GM18517 (cell line): ENCODE results near the gene HERPUD2.
"Not testable (repeated sequence)": the region's sequence is repeated elsewhere in the genome, so short reads cannot be mapped to it uniquely, and the experiment has no call there.

Experiments used
- ATAC-seq: cut with Tn5 transposase; IDR thresholded peaks from one replicate; pipeline ENCODE4 v1.9.1; 2021; ENCODE audit warnings: mild to moderate bottlenecking, moderate library complexity; ENCODE audit not compliant: unreplicated experiment

HERPUD2 gene

DNA sequence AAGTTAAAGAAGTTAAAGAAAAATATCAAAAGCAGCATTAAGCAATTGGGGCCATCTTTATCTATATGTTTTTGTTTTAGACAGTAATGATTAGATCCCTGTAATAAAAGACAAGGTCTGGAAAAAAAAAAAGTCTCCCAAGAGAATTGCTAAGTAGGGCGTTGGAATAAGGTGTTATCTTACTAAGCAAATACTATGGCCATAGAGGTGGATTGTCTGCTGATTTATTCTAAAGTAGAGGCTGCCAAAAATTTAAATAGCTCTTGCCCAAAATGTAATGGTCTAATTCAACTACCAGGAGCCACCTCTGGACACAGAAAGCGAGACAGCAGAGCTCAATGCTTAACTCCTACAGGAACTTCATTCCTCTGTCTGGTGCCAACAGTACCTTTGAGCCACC is 71.6 kb downstream of the HERPUD2 start:
- no peak for ATAC-seq

DNA sequence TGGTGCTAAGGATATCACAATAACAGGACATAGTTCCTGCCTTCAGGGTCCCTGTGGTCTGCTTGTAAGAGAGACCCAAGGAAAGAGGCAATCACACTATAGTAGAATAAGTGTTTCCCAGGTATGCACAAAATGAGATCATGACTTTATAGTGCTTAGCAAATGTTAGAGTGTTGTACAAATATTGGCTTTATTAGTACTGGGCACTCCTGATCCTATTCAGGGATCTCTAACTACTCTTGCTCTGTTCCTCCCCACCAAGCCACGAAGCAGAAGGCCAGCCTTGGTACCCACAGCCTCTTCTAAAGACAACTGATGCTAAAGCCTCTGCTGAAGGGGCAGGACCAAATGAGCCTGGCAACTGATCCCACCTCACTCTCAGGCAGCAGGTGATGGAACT is 75.1 kb downstream of the HERPUD2 start:
- no peak for ATAC-seq

DNA sequence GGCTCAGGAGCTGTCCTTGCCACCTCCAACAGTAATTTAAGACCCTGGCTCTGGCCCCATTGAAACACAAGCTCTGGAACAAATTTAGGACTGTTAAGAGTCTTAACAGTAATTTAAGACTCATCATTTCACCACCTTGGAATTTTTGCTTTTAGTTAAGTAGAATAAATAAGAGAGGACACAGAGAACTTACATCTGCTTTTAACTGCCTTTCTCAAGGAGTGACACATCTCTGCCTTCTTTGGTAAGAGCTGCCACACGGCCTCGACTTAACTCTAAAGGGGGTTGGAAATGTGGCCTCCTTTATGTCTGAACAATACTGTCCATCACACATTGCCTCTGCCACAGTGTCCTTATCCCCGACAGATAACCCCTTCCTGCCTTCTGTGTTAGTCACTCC is 77.9 kb downstream of the HERPUD2 start:
- ATAC-seq = no peak

DNA sequence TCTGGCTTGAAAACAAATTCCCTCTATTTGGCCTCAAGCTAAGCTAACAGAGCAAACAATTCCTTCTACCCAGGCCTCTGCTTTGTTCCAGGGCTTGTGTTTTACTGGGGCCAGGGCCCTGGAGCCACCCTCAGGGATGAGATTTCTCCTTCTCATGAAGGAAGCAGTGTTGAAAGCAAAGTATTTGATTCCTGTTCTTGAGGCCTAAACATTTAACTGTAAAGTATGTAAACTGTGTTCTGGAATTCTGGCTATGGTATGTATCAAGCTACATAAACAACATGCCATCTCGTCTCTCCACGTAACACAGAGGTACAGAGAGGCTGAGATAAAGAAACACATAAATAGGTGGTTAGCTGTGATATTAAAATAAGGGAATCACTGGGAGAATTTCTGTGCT is 81.8 kb downstream of the HERPUD2 start:
- ATAC-seq = no peak

DNA sequence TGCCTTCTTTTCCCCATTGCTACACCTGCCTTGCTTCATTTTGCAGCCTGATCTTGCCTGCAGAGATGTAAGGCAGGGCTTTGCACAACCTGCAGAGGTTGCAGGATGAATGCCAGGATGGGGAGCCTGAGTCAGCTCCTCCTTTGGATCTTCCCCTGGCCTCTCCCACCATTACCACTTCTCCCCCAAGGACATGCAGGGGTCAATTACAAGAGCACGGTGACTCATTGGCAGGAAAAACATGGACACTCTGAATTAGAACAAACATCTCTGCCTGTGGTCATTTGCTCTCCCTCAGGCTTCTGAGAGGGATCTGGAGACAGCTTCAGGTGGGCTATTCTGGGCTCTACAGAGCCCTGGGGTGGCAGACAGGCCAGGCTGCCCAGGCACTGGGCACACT is 89.2 kb downstream of the HERPUD2 start:
- ATAC-seq = no peak

DNA sequence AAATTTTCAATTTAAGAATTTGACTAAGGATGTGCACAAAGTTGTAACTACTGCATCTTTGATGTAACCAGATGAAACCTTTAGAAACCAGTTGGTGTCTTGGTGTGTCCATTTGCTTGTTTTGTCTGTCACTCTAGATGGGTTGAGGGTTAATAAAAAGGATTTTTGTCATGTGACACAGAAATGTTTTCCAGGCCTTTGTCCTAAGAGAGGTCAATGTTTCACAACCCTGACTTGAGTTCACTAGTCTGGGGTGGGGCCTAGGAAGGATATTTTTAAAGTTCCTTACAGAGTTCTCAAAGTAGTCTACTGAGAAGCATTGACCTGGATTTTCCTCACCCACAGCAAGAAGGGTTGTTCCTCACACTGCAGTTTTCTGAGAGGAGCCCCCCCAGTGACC is 90.3 kb downstream of the HERPUD2 start:
- ATAC-seq = no peak

DNA sequence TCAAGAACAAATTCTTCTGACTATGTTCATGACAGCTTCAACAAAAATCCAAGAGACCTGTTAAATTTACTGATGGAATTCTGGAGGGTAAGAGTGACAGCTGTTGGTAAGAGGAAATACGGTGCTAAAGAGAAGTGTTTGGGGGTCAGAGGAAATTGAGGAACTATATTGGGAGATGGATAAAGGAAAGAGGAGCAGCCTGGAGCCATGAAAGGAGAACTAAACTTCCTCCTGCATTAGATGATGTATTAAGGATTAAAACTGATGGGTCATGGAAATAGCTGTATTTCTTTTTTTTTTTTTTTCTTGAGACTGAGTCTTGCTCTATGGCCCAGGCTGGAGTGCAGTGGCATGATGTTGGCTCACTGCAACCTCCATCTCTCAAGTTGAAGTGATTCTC is 95.3 kb downstream of the HERPUD2 start:
- no peak for ATAC-seq

DNA sequence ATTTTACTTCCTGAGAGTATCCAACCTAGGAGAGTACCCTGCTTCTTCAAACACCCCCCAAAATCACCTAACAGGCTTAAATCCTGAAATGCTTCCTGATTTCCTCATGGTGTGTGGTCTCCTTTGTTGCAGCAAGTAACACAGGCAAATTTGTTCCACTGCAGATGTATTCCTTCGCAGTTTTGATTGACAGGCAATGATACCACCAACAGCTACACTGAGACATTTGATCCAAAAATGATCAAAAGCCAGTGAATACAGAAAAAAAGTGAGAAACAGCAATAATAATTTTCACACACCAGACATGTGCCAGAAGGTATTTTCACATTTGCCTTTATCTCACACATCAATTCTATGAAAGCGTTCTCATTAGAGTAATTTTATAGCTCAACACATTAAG is 95.9 kb downstream of the HERPUD2 start:
- no peak for ATAC-seq

DNA sequence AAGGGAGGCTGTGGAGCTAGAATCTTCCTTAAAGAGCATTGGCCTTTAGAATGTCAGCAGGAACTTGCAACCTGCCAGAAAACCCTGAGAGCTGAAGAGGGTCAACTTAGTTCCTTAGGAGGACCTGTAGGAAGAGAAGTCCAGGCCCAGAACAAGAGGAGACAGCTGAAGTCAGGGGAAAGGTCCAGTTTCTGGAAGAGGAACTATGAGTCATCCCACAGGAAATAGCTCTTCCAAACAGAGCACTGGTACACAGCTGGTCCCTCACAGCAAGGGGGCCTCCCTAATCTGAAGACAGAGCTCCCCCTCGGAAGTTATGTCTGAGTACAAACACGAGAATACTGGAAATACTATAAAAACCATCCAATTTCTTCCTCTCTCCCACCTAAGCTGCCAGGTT is 98.9 kb downstream of the HERPUD2 start:
- no peak for ATAC-seq

DNA sequence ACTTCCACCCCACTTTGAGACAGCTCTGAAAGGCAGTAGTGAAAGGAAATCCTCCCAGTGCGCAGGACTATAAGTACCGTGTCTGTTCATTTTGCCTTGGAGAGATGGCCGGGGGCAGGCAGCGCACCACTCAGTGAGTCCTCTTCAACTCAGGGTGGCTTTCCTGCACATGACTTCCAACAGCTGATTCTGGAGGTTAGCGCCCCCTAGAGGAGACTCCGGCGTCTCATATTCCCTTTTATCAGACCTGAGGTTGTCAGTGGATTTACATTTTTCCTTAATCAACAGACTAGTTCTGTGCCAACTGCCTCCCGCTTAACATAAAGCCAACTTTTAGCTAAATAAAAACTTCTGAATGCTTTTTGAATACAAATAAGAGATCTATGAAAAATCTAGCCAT is 101.0 kb downstream of the HERPUD2 start:
- no peak for ATAC-seq

DNA sequence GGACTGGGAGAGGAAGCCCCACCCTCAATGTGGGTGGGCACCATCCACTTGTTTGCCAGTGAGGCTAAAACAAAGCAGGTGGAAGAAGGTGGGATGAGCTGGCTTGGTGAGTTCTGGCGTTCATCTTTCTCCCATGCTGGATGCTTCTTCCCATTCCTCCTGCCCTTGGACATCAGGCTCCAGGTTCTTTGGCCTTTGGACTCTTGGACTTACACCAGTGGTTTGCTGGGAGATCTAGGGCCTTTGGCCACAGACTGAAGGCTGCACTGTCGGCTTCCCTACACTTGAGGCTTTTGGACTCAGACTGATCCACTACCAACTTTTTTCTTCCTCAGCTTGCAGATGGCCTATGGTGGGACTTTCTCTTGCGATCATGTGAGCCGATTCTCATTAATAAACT is 106.3 kb downstream of the HERPUD2 start:
- no peak for ATAC-seq

DNA sequence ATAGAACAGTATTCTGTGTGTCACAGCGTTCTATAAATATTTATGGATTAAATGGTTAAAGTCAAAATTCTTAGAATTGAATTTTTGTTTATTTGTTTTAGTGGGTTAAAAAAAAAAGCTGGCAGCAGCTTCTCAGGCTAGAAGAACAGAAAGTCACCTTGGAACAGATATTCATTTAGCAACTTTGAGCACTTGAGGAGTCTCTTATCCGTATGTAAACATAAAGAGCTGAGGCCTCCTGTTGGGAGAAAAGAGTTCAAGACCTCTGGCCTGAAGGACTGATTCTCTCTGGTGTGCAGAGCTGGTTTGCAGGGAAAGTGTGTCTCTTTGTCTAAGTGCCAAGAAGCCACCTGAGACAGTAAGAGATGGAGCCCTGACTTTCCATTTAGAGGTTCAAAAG is 109.9 kb downstream of the HERPUD2 start:
- no peak for ATAC-seq

DNA sequence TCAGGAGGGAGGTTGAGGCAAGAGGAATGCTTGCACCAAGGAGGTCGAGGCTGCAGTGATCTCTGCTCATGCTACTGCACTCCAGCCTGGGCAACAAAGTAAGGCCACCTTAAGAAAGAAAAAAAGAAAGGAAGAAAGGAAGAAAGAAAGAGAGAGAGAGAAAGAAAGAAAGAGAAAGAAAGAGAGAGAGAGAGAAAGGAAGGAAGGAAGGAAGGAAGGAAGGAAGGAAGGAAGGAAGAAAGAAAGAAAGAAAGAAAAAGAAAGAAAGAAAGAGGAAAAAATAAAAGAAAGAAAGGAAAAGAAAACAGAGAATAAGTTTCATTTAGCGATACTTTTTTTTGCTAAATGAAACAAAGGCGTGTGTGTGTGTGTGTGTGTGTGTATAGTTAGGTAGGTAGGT is 110.4 kb downstream of the HERPUD2 start:
- not testable (repeated sequence) for ATAC-seq
